Measurements from ENCODE around the gene DEAF1. TPM values are rescaled to one million over a fixed set of nuclear protein-coding genes. Genes with fewer than 3 reads are reported as not detected.
A peak's percentile ranks its signal among the peaks of the same experiment; 100 is the strongest.

Gene DEAF1
- total and polyA plus RNA-seq, 2 of the 13 experiments (the other 11 are each of a cell fraction or from before 2014, with no cell fraction given): 22.3 to 29.6 TPM

GRCh38 chr11:694563-695287 lies at the start of gene DEAF1 (continued):
- peak; percentile 40; the same call in 1 of the 2 replicates for TF ChIP-seq USF2 (IDR thresholded peaks at IDR 0.05; ENCODE audit: low read depth, low read length)
- peak; percentile 48; the same call in 1 of the 2 replicates for TF ChIP-seq USF2 (CRISPR knock-in tag; IDR thresholded peaks at IDR 0.05; ENCODE audit: borderline replicate concordance)
- TF ChIP-seq TOPORS (CRISPR knock-in tag; IDR thresholded peaks at IDR 0.05): no peak
- no peak for TF ChIP-seq ZKSCAN5 (CRISPR knock-in tag; IDR thresholded peaks at IDR 0.05)
- peak; percentile 51; the same call in 1 of the 2 replicates for TF ChIP-seq NR0B2 (CRISPR knock-in tag; IDR thresholded peaks at IDR 0.05)
- no peak for TF ChIP-seq ZNF782 (CRISPR knock-in tag; IDR thresholded peaks at IDR 0.05; ENCODE audit: borderline replicate concordance)
- TF ChIP-seq BRF2 (CRISPR knock-in tag; IDR thresholded peaks at IDR 0.05): no peak
- no peak for TF ChIP-seq PCBP1 (IDR thresholded peaks at IDR 0.05; ENCODE audit: borderline replicate concordance, low read depth, low read length)
- TF ChIP-seq SAFB2 (CRISPR knock-in tag; IDR thresholded peaks at IDR 0.05; ENCODE audit: borderline replicate concordance, low read depth): no peak; the same call in 1 of the 2 replicates
- TF ChIP-seq BCL6 (CRISPR knock-in tag; IDR thresholded peaks at IDR 0.05): no peak
- TF ChIP-seq PRDM4 (CRISPR knock-in tag; IDR thresholded peaks at IDR 0.05; ENCODE audit: borderline replicate concordance): no peak
- TF ChIP-seq PHF20 (CRISPR knock-in tag; IDR thresholded peaks at IDR 0.05): 0 out of 2 replicates have a peak, but pooled peaks have one; percentile 7
- TF ChIP-seq THAP9 (CRISPR knock-in tag; IDR thresholded peaks at IDR 0.05; ENCODE audit: borderline replicate concordance): no peak
- no peak for TF ChIP-seq ZNF121 (CRISPR knock-in tag; IDR thresholded peaks at IDR 0.05)
- no peak for TF ChIP-seq CENPBD1 (CRISPR knock-in tag; IDR thresholded peaks at IDR 0.05; ENCODE audit: borderline replicate concordance, low read depth)
- peak; percentile 83; the same call in 1 of the 2 replicates for TF ChIP-seq ZNF563 (CRISPR knock-in tag; IDR thresholded peaks at IDR 0.05)
- TF ChIP-seq GLI4 (CRISPR knock-in tag; IDR thresholded peaks at IDR 0.05; ENCODE audit: borderline replicate concordance): no peak
- no peak for TF ChIP-seq ZNF652 (CRISPR knock-in tag; IDR thresholded peaks at IDR 0.05; ENCODE audit: borderline replicate concordance, low read depth)
- no peak for TF ChIP-seq SIN3A (IDR thresholded peaks at IDR 0.05; ENCODE audit: borderline replicate concordance, low read depth, low read length)
